H1 (cell line): ENCODE results near the gene NPHP3. TPM values are rescaled to one million over a fixed set of nuclear protein-coding genes. Genes with fewer than 3 reads are reported as not detected.

ENCODE experiments used
- CTCF ChIA-PET: fragments of 300-600 bp; sonication (Branson Sonifier 250); formaldehyde crosslinking; loops from one replicate; lab custom pipeline; 2021; ENCODE audit not compliant: partially characterized antibody; lab: Charles Lee
- POLR2A ChIA-PET: fragments of 300-600 bp; sonication (Branson Sonifier 250); formaldehyde crosslinking; loops from one replicate; lab custom pipeline; 2021; ENCODE audit warnings: inconsistent platforms; ENCODE audit not compliant: partially characterized antibody; lab: Charles Lee
- DNase-seq, 2 experiments: peaks; one replicate each; pipeline versions ENCODE4 v3.0.0 to v3.0.0-alpha.2; 2010 to 2022; ENCODE audit warnings: low spot score in 2 of 2, low read depth in 1 of 2, mixed read lengths in 1 of 2
- FAIRE-seq: peaks from 2 replicates; lab custom pipeline; 2011; peaks lifted over from hg19 to GRCh38; lab: Jason Lieb, UNC
- H2AFZ ChIP-seq: 2 replicates; pipeline ENCODE4 v1.8.1; 2012; ENCODE audit warnings: low read length, inconsistent platforms
- H2AK5ac ChIP-seq: 2 replicates; pipeline ENCODE4 v1.6.1; 2013; ENCODE audit warnings: low read depth, low read length
- H2BK120ac ChIP-seq: replicated peaks from 2 replicates; pipeline ENCODE3; 2013; ENCODE audit warnings: low read depth, low read length, inconsistent platforms
- H2BK12ac ChIP-seq: 2 replicates; pipeline ENCODE4 v1.6.1; 2013; ENCODE audit warnings: low read depth, low read length
- H2BK15ac ChIP-seq: 2 replicates; pipeline ENCODE4 v1.6.1; 2013; ENCODE audit warnings: low read length
- H2BK20ac ChIP-seq: 2 replicates; pipeline ENCODE4 v1.6.1; 2013; ENCODE audit warnings: low read length
- H2BK5ac ChIP-seq: 2 replicates; pipeline ENCODE4 v1.6.1; 2013; ENCODE audit warnings: low read depth, low read length
- H3K14ac ChIP-seq: 2 replicates; pipeline ENCODE4 v1.6.1; 2013; ENCODE audit warnings: inconsistent platforms; ENCODE audit not compliant: insufficient read length
- H3K18ac ChIP-seq: 2 replicates; pipeline ENCODE4 v1.6.1; 2013; ENCODE audit warnings: low read length; ENCODE audit errors: extremely low read depth
- H3K23ac ChIP-seq: 2 replicates; pipeline ENCODE4 v1.6.1; 2013; ENCODE audit warnings: inconsistent platforms; ENCODE audit not compliant: insufficient read length
- H3K23me2 ChIP-seq: 2 replicates; pipeline ENCODE4 v1.6.1; 2013; ENCODE audit warnings: low read depth, low read length
- H3K27ac ChIP-seq: 2 replicates; pipeline ENCODE4 v1.6.1; 2011; ENCODE audit warnings: low read depth, low read length, inconsistent platforms
- H3K27me3 ChIP-seq, 4 experiments: replicated peaks in 1 of 4; 1 replicate in 1 of 4; 2 replicates in 3 of 4; pipeline versions ENCODE4 v1.6.1 to v1.8.1; 2011 to 2013; ENCODE audit warnings: low read length in 3 of 4, mild to moderate bottlenecking in 3 of 4, inconsistent platforms in 2 of 4, mixed read lengths in 2 of 4, moderate library complexity in 1 of 4; ENCODE audit not compliant: control insufficient read depth in 3 of 4, insufficient read depth in 3 of 4; ENCODE audit errors: extremely low read depth in 1 of 4
- H3K36me3 ChIP-seq, 4 experiments: 2 replicates each; pipeline versions ENCODE4 v1.6.1 to v1.8.1; 2011 to 2013; ENCODE audit warnings: mild to moderate bottlenecking in 4 of 4, low read length in 3 of 4, moderate library complexity in 2 of 4, control low read depth in 1 of 4, inconsistent platforms in 1 of 4; ENCODE audit not compliant: insufficient read depth in 4 of 4, control insufficient read depth in 2 of 4
- H3K4ac ChIP-seq: replicated peaks from 2 replicates; pipeline ENCODE3; 2013; ENCODE audit warnings: low read length, low read depth, mixed read lengths, inconsistent platforms; ENCODE audit not compliant: insufficient read length
- H3K4me1 ChIP-seq, 4 experiments: replicated peaks in 1 of 4; 1 replicate in 1 of 4; 2 replicates in 3 of 4; pipeline versions ENCODE4 v1.6.1 to v1.8.1; 2011 to 2013; ENCODE audit warnings: low read length in 3 of 4, inconsistent platforms in 2 of 4, mixed read lengths in 1 of 4; ENCODE audit not compliant: insufficient read depth in 4 of 4, control insufficient read depth in 3 of 4
- H3K4me2 ChIP-seq, 2 experiments: 2 replicates each; pipeline versions ENCODE4 v1.6.1 to v1.8.1; 2011 to 2013; ENCODE audit warnings: low read depth in 2 of 2, low read length in 2 of 2, control low read depth in 1 of 2, inconsistent platforms in 1 of 2, mild to moderate bottlenecking in 1 of 2; ENCODE audit not compliant: insufficient read depth in 1 of 2
- H3K4me3 ChIP-seq, 4 experiments: fragments of 200-600, 300-600 bp in 1 of 4; sonication (generic), shearing (Covaris generic), sonication (Bioruptor Twin) in 1 of 4; 2 replicates each; pipeline versions ENCODE4 v1.5.1 to v1.8.1; 2011 to 2016; ENCODE audit warnings: low read length in 4 of 4, low read depth in 3 of 4, control low read depth in 2 of 4, inconsistent platforms in 2 of 4, mild to moderate bottlenecking in 2 of 4, mixed read lengths in 1 of 4, moderate library complexity in 1 of 4; ENCODE audit not compliant: insufficient read depth in 2 of 4; ENCODE audit errors: extremely low read depth in 1 of 4
- H3K56ac ChIP-seq: replicated peaks from 2 replicates; pipeline ENCODE3; 2013; ENCODE audit warnings: low read depth, mild to moderate bottlenecking, mixed read lengths, low read length, inconsistent platforms; ENCODE audit not compliant: insufficient read length
- H3K79me1 ChIP-seq: 2 replicates; pipeline ENCODE4 v1.6.1; 2013; ENCODE audit warnings: low read depth, low read length, control low read depth
- H3K79me2 ChIP-seq, 2 experiments: 2 replicates each; pipeline versions ENCODE4 v1.6.1 to v1.8.1; 2012 to 2013; ENCODE audit warnings: low read length in 2 of 2, mild to moderate bottlenecking in 2 of 2, inconsistent platforms in 1 of 2; ENCODE audit not compliant: insufficient read depth in 2 of 2, control insufficient read depth in 1 of 2
- H3K9ac ChIP-seq, 4 experiments: replicated peaks in 1 of 4; 1 replicate in 1 of 4; 2 replicates in 3 of 4; pipeline versions ENCODE4 v1.6.1 to v1.8.1; 2011 to 2013; ENCODE audit warnings: low read depth in 3 of 4, low read length in 3 of 4, control low read depth in 2 of 4, mild to moderate bottlenecking in 2 of 4, moderate library complexity in 2 of 4, inconsistent platforms in 1 of 4; ENCODE audit errors: extremely low read depth in 1 of 4
- H3K9me3 ChIP-seq, 2 experiments: 2 replicates each; pipeline versions ENCODE4 v1.6.1 to v1.8.1; 2012 to 2013; ENCODE audit warnings: mild to moderate bottlenecking in 2 of 2, moderate library complexity in 2 of 2, control low read depth in 1 of 2, inconsistent platforms in 1 of 2, low read depth in 1 of 2, low read length in 1 of 2, mixed read lengths in 1 of 2; ENCODE audit not compliant: insufficient read depth in 2 of 2
- H4K20me1 ChIP-seq, 2 experiments: replicated peaks in 1 of 2; 2 replicates each; pipeline versions ENCODE3 to v1.8.1; 2011 to 2013; ENCODE audit warnings: inconsistent platforms in 2 of 2, low read length in 2 of 2, mild to moderate bottlenecking in 1 of 2; ENCODE audit not compliant: insufficient read depth in 2 of 2, control insufficient read depth in 1 of 2
- H4K5ac ChIP-seq: 2 replicates; pipeline ENCODE4 v1.6.1; 2013; ENCODE audit warnings: low read length, low read depth, mixed read lengths, inconsistent platforms; ENCODE audit not compliant: insufficient read length
- H4K8ac ChIP-seq: 2 replicates; pipeline ENCODE4 v1.8.0; 2013; ENCODE audit warnings: mild to moderate bottlenecking, moderate library complexity, low read length, inconsistent platforms; ENCODE audit not compliant: insufficient read depth; ENCODE audit errors: extremely low read depth
- H4K91ac ChIP-seq: replicated peaks from 2 replicates; pipeline ENCODE3; 2013; ENCODE audit warnings: low read length, mixed read lengths, inconsistent platforms; ENCODE audit not compliant: insufficient read length
- RBBP5 ChIP-seq: IDR thresholded peaks from 2 replicates; pipeline ENCODE4 v1.7.1; 2012; ENCODE audit warnings: low read depth, mild to moderate bottlenecking, inconsistent platforms, low read length, moderate library complexity, borderline replicate concordance
- WGBS, 2 experiments: shearing (Covaris generic) in 1 of 2; methylation state at CpG; one replicate each; pipeline versions ENCODE4 v1.1.6 to v1.1.7; 2013 to 2015; ENCODE audit warnings: low lambda C conversion rate in 2 of 2, mixed read lengths in 2 of 2, inconsistent platforms in 1 of 2, low coverage in 1 of 2, missing lambda C conversion rate in 1 of 2; ENCODE audit not compliant: insufficient replicate concordance in 2 of 2, insufficient coverage in 1 of 2, insufficient read length in 1 of 2; ENCODE audit errors: extremely low coverage in 1 of 2, missing lambda C conversion rate in 1 of 2; 5-methylcytosine and 5-hydroxymethylcytosine counted together
- polyA plus RNA-seq, 7 experiments: library from polyadenylated mRNA; depleted of rRNA in 3 of 7; stranded (reverse) in 5 of 7; unstranded in 2 of 7; fragments of >200 nt in 5 of 7; fragments of 200-250 nt in 2 of 7; gene quantifications; 1 replicate in 5 of 7; 2 replicates in 1 of 7; 4 replicates in 1 of 7; pipeline versions ENCODE4 v1.2.1 to v1.2.3, GENCODE V29; 2011 to 2013; ENCODE audit warnings: missing spikeins in 2 of 7, mixed read lengths in 2 of 7
- total RNA-seq: library from RNA; stranded (reverse); fragmentation: NEBNext Ultra II Directional; extraction: Animal tissue kit (Norgen Biotek cat#: 25700); gene quantifications from 2 replicates; pipeline ENCODE4 v1.2.1, GENCODE V29; 2021
- TF ChIP-seq, protein P1 (sequence below): IDR thresholded peaks from 2 replicates; pipeline ENCODE4 v1.6.1; 2012; ENCODE audit warnings: low read length, inconsistent platforms

The NPHP3 gene
- total and polyA plus RNA-seq, 2 of the 8 experiments (the other 6 are each of a cell fraction or from before 2014, with no cell fraction given): 6.8 to 14.8 TPM

DNA sequence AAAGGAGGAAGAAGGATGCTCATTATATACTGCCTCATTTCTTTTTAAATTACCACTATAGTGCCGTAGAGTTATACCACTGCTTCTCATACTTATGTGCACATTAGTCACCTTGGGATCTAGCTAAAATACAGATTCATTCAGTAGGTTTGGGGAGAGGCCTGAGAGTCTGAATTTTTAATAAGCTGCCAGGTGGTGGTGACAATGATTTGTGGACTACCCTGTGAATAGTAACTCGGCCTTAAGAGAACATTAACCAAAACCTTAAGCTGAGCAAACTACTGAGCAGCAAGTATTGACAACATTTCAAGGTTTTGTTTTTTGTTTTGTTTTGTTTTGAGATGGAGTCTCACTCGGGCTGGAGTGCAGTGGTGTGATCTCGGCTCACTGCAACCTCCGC lies 42.3 kb downstream of the NPHP3 start:
- Histone ChIP-seq H3K4me1 (no peaks in the 10 kb centered on the region), H3K27me3 (no peaks in the 10 kb centered on the region), H2BK20ac (no peak overlapping the region), H2AK5ac (no peak overlapping the region), H4K8ac (no peak overlapping the region), H3K36me3 (peaks cover 0 to 63% (median 10%) of the 10 kb centered on the region in 4 experiments; a peak in 4 of 8 replicates), H3K79me2 (no peaks in the 10 kb centered on the region), H3K27ac (no peak overlapping the region), H3K14ac (no peak overlapping the region), H2BK12ac (no peak overlapping the region), H3K4me3 (no peak overlapping the region), H4K20me1 (no peaks in the 10 kb centered on the region), H3K18ac (no peak overlapping the region), H3K79me1 (no peaks in the 10 kb centered on the region), H2AFZ (no peak overlapping the region), H4K5ac (no peak overlapping the region), H3K23ac (no peak overlapping the region), H3K56ac (no peak overlapping the region), H2BK5ac (no peak overlapping the region), H4K91ac (no peak overlapping the region), H3K4me2 (no peak overlapping the region), H3K9ac (no peak overlapping the region), H3K4ac (no peak overlapping the region), H2BK120ac (no peak overlapping the region), H2BK15ac (no peak overlapping the region), H3K23me2 (no peaks in the 10 kb centered on the region), H3K9me3 (no peaks in the 10 kb centered on the region)
- FAIRE-seq: no peak
- ChIA-PET POLR2A (no interaction called here), CTCF (no interaction called here)
- no peak for DNase-seq
- WGBS, 2 experiments: 97% methylated on average over 5 of the region's 5 CpGs; no CpG with 5 or more reads in 1 of the 2 experiments
- TF ChIP-seq RBBP5: no peak
- TF ChIP-seq, protein P1, sequence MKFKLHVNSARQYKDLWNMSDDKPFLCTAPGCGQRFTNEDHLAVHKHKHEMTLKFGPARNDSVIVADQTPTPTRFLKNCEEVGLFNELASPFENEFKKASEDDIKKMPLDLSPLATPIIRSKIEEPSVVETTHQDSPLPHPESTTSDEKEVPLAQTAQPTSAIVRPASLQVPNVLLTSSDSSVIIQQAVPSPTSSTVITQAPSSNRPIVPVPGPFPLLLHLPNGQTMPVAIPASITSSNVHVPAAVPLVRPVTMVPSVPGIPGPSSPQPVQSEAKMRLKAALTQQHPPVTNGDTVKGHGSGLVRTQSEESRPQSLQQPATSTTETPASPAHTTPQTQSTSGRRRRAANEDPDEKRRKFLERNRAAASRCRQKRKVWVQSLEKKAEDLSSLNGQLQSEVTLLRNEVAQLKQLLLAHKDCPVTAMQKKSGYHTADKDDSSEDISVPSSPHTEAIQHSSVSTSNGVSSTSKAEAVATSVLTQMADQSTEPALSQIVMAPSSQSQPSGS: no peak
